Measurements from ENCODE around the gene SYT2. TPM values are rescaled to one million over a fixed set of nuclear protein-coding genes. Genes with fewer than 3 reads are reported as not detected.

SYT2 gene
- total RNA-seq, 4 donors from 2014 or later, result under 0.01 to 0.38 TPM; not detected in 2

DNA sequence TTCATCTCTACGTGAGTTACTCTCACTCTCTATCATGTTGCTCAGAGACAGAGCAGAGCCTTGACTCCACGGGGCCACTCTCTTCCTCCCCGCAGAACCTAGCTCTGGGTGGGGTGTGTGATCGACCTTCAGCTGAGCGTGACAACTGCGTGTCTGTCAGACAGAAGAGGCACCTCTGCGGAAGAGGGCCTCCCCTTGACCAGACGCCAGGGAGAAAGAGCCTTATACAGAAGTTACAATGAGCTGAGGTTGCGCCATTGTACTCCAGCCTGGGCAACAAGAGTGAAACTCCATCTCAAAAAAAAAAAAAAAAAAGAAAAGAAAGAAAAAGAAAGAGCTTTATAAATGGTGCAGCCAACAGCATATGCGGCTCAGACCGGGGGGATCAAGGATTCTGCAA is 22.9 kb downstream of the SYT2 start:
- Histone ChIP-seq H3K4me1 (no peaks in the 10 kb centered on the region), H3K27me3 (no peaks in the 10 kb centered on the region), H3K27ac (no peak overlapping the region), H3K9me3 (no peaks in the 10 kb centered on the region), H3K36me3 (no peaks in the 10 kb centered on the region), H3K4me3 (replicated peaks in 1 of 3) (no peak overlapping the region)
- DNase-seq, result no peak
- 49 to 58% methylated on average over 11 of the region's 11 CpGs for whole genome bisulfite sequencing, 2 donors
- intact Hi-C loops (cut with DNase I), result no loop called here
- no peak for TF ChIP-seq POLR2A (IDR thresholded peaks at IDR 0.05)
- TF ChIP-seq, protein P1, sequence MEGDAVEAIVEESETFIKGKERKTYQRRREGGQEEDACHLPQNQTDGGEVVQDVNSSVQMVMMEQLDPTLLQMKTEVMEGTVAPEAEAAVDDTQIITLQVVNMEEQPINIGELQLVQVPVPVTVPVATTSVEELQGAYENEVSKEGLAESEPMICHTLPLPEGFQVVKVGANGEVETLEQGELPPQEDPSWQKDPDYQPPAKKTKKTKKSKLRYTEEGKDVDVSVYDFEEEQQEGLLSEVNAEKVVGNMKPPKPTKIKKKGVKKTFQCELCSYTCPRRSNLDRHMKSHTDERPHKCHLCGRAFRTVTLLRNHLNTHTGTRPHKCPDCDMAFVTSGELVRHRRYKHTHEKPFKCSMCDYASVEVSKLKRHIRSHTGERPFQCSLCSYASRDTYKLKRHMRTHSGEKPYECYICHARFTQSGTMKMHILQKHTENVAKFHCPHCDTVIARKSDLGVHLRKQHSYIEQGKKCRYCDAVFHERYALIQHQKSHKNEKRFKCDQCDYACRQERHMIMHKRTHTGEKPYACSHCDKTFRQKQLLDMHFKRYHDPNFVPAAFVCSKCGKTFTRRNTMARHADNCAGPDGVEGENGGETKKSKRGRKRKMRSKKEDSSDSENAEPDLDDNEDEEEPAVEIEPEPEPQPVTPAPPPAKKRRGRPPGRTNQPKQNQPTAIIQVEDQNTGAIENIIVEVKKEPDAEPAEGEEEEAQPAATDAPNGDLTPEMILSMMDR (IDR thresholded peaks at IDR 0.05), result no peak

DNA sequence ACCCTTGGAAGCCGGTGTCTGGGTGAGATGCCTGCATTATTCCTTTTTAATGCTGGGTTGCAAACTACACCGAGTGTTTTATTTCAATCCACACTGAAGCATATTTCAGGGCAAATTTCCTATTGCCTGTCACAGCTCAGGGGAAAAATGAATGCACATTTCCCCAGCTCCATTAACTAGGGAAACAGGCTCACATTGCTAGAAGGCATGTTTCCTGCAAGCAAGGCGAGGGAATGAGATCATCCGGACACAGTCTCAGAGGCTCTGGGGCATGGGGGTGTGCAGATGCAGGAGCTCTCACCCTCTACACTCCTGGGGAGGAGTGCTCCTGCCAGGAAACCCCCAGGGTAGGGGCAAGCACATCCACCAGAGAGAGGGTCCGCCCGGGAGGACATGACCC is 24.6 kb downstream of the SYT2 start:
- DNase-seq, result no peak
- intact Hi-C loops (cut with DNase I), result no loop called here
- Histone ChIP-seq H3K4me1 (no peaks in the 10 kb centered on the region), H3K4me3 (replicated peaks in 1 of 3) (no peak overlapping the region), H3K36me3 (no peaks in the 10 kb centered on the region), H3K27me3 (no peaks in the 10 kb centered on the region), H3K27ac (no peak overlapping the region), H3K9me3 (no peaks in the 10 kb centered on the region)
- WGBS, 2 donors, result 62 to 71% methylated on average over 6 of the region's 6 CpGs
- TF ChIP-seq, protein P1 (IDR thresholded peaks at IDR 0.05), result no peak
- TF ChIP-seq POLR2A (IDR thresholded peaks at IDR 0.05), result no peak

DNA sequence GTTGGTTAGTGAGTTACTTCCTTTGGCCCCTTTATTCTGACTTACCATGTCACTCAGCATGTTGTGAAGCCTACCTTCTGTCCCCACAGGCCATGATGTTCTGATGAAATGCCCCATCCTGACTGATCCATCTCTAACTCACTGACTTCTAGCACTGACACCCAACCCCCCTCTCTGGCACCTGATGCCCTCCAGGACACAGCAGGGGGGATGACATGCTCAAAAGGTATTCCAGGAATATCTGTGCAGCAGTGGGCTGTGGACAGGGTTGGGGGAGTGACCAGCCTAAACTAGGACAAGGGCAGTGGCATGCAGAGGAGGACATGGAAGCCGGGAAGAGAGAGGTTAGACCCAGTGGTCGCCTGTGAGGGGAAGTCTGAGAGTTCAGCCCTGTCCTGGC is 25.5 kb downstream of the SYT2 start:
- Histone ChIP-seq H3K4me1 (no peaks in the 10 kb centered on the region), H3K27ac (no peak overlapping the region), H3K9me3 (no peaks in the 10 kb centered on the region), H3K4me3 (replicated peaks in 1 of 3) (no peak overlapping the region), H3K27me3 (no peaks in the 10 kb centered on the region), H3K36me3 (no peaks in the 10 kb centered on the region)
- intact Hi-C loops (cut with DNase I), result no loop called here
- WGBS, 2 donors, result 6 to 17% methylated on average over 2 of the region's 2 CpGs
- TF ChIP-seq, protein P1 (IDR thresholded peaks at IDR 0.05), result no peak
- TF ChIP-seq POLR2A (IDR thresholded peaks at IDR 0.05), result no peak
- peak; percentile 26 to 39 for DNase-seq

DNA sequence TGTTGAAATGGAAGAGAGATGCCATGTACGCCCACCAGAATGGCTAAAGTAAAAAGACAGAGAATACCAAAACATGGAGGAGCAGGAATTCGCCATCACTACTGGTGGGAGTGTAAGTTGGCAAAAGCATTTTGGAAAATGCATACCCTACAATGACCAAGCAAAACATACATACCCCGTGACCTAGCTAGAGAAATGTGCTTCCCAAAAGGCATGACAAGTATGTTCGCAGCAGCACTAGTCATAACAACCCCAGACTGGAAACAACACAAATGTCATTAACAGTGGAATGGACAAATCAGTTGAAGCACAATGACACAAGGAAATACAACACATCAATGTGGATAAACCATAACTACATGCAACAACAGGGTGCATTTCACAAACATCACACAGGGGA is 27.2 kb downstream of the SYT2 start:
- Histone ChIP-seq H3K4me1 (no peaks in the 10 kb centered on the region), H3K27ac (no peak overlapping the region), H3K9me3 (no peaks in the 10 kb centered on the region), H3K27me3 (no peaks in the 10 kb centered on the region), H3K4me3 (replicated peaks in 1 of 3) (no peak overlapping the region), H3K36me3 (no peaks in the 10 kb centered on the region)
- DNase-seq, result no peak
- 83 to 85% methylated on average over 4 of the region's 4 CpGs for WGBS, 2 donors
- TF ChIP-seq POLR2A (IDR thresholded peaks at IDR 0.05), result no peak
- TF ChIP-seq, protein P1 (IDR thresholded peaks at IDR 0.05), result no peak
- intact Hi-C loops (cut with DNase I), result no loop called here

DNA sequence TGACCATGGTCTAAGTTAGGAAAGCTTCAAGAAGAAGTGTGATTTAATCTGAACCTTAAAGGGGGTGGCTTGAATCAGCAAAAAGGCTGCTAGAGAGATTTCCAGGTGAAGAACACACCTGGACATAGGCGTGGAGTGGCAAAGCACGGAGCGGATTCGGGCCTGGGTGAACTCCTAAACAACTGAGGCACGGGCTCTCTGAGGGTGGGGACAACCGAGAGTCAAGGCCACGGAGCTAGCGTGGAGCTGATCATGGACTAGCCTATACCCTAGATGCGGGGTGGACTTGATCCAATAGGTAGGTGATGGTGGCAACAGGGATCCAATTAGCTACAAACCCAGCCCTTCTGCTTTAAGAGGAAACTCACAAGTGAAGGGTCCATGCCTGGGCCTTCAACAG is 27.8 kb downstream of the SYT2 start:
- intact Hi-C loops (cut with DNase I), result no loop called here
- H3K4me3 ChIP-seq (replicated peaks in 1 of 3), result no peak overlapping the region
- no peaks in the 10 kb centered on the region for H3K4me1 ChIP-seq
- H3K27ac ChIP-seq, result no peak overlapping the region
- H3K36me3 ChIP-seq, result no peaks in the 10 kb centered on the region
- no peak for DNase-seq
- H3K9me3 ChIP-seq, result no peaks in the 10 kb centered on the region
- WGBS, 2 donors, result 91 to 96% methylated on average over 9 of the region's 9 CpGs
- no peaks in the 10 kb centered on the region for H3K27me3 ChIP-seq
- no peak for TF ChIP-seq POLR2A (IDR thresholded peaks at IDR 0.05)
- TF ChIP-seq, protein P1 (IDR thresholded peaks at IDR 0.05), result no peak

Measured in thyroid gland (tissue), 4 donors.